GM12878 (cell line): ENCODE results near the gene ASIC5.

Experiments used
- ATF3 ChIP-seq: IDR thresholded peaks from 2 replicates; pipeline ENCODE4 v1.6.1; 2011; ENCODE audit warnings: low read depth, mild to moderate bottlenecking, low read length, moderate library complexity, borderline replicate concordance; ENCODE audit errors: extremely low read depth
- ATF7 ChIP-seq: fragments of 450-650 bp; IDR thresholded peaks from 2 replicates; pipeline ENCODE4 v1.6.1; 2016; ENCODE audit warnings: low read depth, mild to moderate bottlenecking
- CHD2 ChIP-seq: IDR thresholded peaks from 2 replicates; pipeline ENCODE4 v1.6.1; 2011; ENCODE audit warnings: low read depth, low read length, improper control_type of control experiment, borderline replicate concordance
- CTCF ChIP-seq, 3 experiments: IDR thresholded peaks in 2 of 3; conservative IDR thresholded peaks in 1 of 3; 2 replicates each; pipeline ENCODE4 v1.5.1; 2011; ENCODE audit warnings: low read depth in 3 of 3, low read length in 3 of 3, mild to moderate bottlenecking in 3 of 3, control low read depth in 2 of 3, moderate library complexity in 2 of 3, inconsistent platforms in 1 of 3, mixed read lengths in 1 of 3; ENCODE audit not compliant: control insufficient read depth in 2 of 3, insufficient read depth in 1 of 3; ENCODE audit errors: extremely low read depth in 1 of 3
- EGR1 ChIP-seq, 2 experiments: IDR thresholded peaks; 1 replicate in 1 of 2; 2 replicates in 1 of 2; pipeline ENCODE4 v1.6.1; 2011 to 2012; ENCODE audit warnings: low read depth in 2 of 2, low read length in 2 of 2, borderline replicate concordance in 1 of 2, mild to moderate bottlenecking in 1 of 2, moderate library complexity in 1 of 2
- EP300 ChIP-seq, 2 experiments: fragments of 150-350 bp in 1 of 2; IDR thresholded peaks; 2 replicates each; pipeline ENCODE4 v1.6.1; 2011 to 2012; ENCODE audit warnings: low read depth in 2 of 2, low read length in 2 of 2, borderline replicate concordance in 1 of 2, improper control_type of control experiment in 1 of 2, inconsistent platforms in 1 of 2; ENCODE audit not compliant: control insufficient read depth in 1 of 2
- ESRRA ChIP-seq: IDR thresholded peaks from 2 replicates; pipeline ENCODE4 v1.6.1; 2012; ENCODE audit warnings: mild to moderate bottlenecking, low read length, improper control_type of control experiment
- HDGF ChIP-seq: fragments of 450-650 bp; IDR thresholded peaks from 2 replicates; pipeline ENCODE4 v1.6.1; 2016; ENCODE audit warnings: antibody characterized with exemption
- KAT2A ChIP-seq: conservative IDR thresholded peaks from 2 replicates; pipeline ENCODE4 v1.6.1; 2011; ENCODE audit warnings: low read depth, low read length; ENCODE audit not compliant: control insufficient read depth
- MTA2 ChIP-seq: fragments of 450-650 bp; IDR thresholded peaks from 2 replicates; pipeline ENCODE4 v1.6.1; 2016; ENCODE audit warnings: low read depth, mild to moderate bottlenecking, moderate library complexity
- NR2C2 ChIP-seq: IDR thresholded peaks from 2 replicates; pipeline ENCODE4 v1.6.1; 2011; ENCODE audit warnings: borderline replicate concordance, low read depth; ENCODE audit not compliant: control insufficient read depth, insufficient read length
- NRF1 ChIP-seq: conservative IDR thresholded peaks from 2 replicates; pipeline ENCODE4 v1.6.1; 2011; ENCODE audit warnings: mild to moderate bottlenecking, low read depth, low read length, improper control_type of control experiment
- SMC3 ChIP-seq: IDR thresholded peaks from 2 replicates; pipeline ENCODE4 v1.6.1; 2011; ENCODE audit warnings: low read length, improper control_type of control experiment, borderline replicate concordance
- SRF ChIP-seq, 2 experiments: IDR thresholded peaks; 2 replicates each; pipeline ENCODE4 v1.6.1; 2011; ENCODE audit warnings: low read depth in 2 of 2, low read length in 2 of 2, mild to moderate bottlenecking in 1 of 2, moderate library complexity in 1 of 2

DNA sequence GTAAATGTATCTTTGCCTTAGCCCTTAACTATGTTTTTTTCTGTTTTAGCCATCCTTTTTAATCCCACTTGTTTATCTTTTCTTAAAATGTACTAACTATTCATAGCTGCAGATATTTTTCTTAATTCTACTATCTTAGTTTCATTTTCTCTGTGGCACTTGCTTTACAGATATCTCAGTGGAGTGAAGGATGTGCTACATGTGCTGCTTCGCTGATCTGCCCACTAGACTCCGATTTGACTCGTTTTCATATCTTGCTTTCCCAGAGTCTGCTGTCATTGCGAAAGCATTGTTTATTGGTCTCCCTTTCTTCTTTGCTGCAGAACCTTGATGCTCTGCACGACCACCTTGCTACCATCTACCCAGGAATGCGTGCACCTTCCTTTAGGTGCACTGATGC lies 76.7 kb downstream of the ASIC5 start:
- TF ChIP-seq CTCF (IDR thresholded peaks at IDR 0.05 in 2 of 3, conservative IDR thresholded peaks at IDR 0.05 in 1 of 3; ENCODE audit: control insufficient read depth in 2 of 3, extremely low read depth in 1 of 3, insufficient read depth in 1 of 3, low read depth in 3 of 3, low read length in 3 of 3) (no peak), EP300 (IDR thresholded peaks at IDR 0.05; ENCODE audit: borderline replicate concordance in 1 of 2, control insufficient read depth in 1 of 2, low read depth in 2 of 2, low read length in 2 of 2) (no peak), NRF1 (no peak), ESRRA (no peak), KAT2A (no peak), ATF3 (no peak), HDGF (no peak), SMC3 (no peak), EGR1 (IDR thresholded peaks at IDR 0.05; ENCODE audit: borderline replicate concordance in 1 of 2, low read depth in 2 of 2, low read length in 2 of 2) (no peak), NR2C2 (no peak), ATF7 (no peak), CHD2 (no peak), MTA2 (no peak), SRF (IDR thresholded peaks at IDR 0.05; ENCODE audit: low read depth in 2 of 2, low read length in 2 of 2) (no peak)
